GM13977 (cell line): ENCODE results near the gene MGAT5B.

Experiments
- DNase-seq: peaks from one replicate; pipeline ENCODE4 v3.0.0; 2012; ENCODE audit warnings: low spot score
- CTCF ChIP-seq: IDR thresholded peaks from 2 replicates; pipeline ENCODE4 v1.5.1; 2012; ENCODE audit warnings: mild to moderate bottlenecking, control low read depth; ENCODE audit not compliant: insufficient read depth; ENCODE audit errors: extremely low read depth, missing control alignments
- in situ Hi-C: fragments of 300-500 bp; cut with MboI; formaldehyde crosslinking; loops from one replicate; pipeline ENCODE4 v1.12.0; 2022; ENCODE audit warnings: low sequenced_read_pairs, low pct_unique_long_range_greater_than_20kb, mixed read lengths, inconsistent platforms; ENCODE audit not compliant: unreplicated experiment

MGAT5B gene

GRCh38 chr17:76921340-76922036 lies 53.3 kb downstream of the MGAT5B start:
- DNase-seq = no peak
- no peak for TF ChIP-seq CTCF
- in situ Hi-C loops = no loop called here

- in situ Hi-C loops = no loop called here
- no peak for TF ChIP-seq CTCF
- no peak for DNase-seq
Observed at GRCh38 chr17:76922084-76922483, 53.9 kb downstream of the MGAT5B start.

- TF ChIP-seq CTCF = no peak
- no peak for DNase-seq
- in situ Hi-C loops = no loop called here
Observed at GRCh38 chr17:76922967-76923366, 54.8 kb downstream of the MGAT5B start.

GRCh38 chr17:76923491-76923890 lies 55.3 kb downstream of the MGAT5B start:
- no peak for TF ChIP-seq CTCF
- in situ Hi-C loops = no loop called here

GRCh38 chr17:76924345-76925342 lies 56.4 kb downstream of the MGAT5B start:
- no peak for TF ChIP-seq CTCF
- in situ Hi-C loops = no loop called here
- no peak for DNase-seq

More at GRCh38 chr17:76923491-76923890, 55.3 kb downstream of the MGAT5B start:
- no peak for DNase-seq

GRCh38 chr17:76925441-76925891 lies 57.3 kb downstream of the MGAT5B start:
- no peak for TF ChIP-seq CTCF
- no peak for DNase-seq
- in situ Hi-C loops = no loop called here
